ENCODE data around the gene NEK1. TPM values are rescaled to one million over a fixed set of nuclear protein-coding genes. Genes with fewer than 3 reads are reported as not detected.

Gene NEK1
- polyA plus RNA-seq, 1 donor (not counting 4 experiments of a cell fraction or from before 2014, with no cell fraction given), result 7.8 TPM

- no peak for TF ChIP-seq EZH2 (IDR thresholded peaks at IDR 0.05; ENCODE audit: low read length)
- no peaks in the 10 kb centered on the region for H3K9me3 ChIP-seq (ENCODE audit: control insufficient read depth, low read depth, low read length)
- H3K79me2 ChIP-seq (ENCODE audit: control insufficient read depth, insufficient read depth, low read length), result no peaks in the 10 kb centered on the region
- H2AFZ ChIP-seq (ENCODE audit: control insufficient read depth, low read length), result no peak overlapping the region
- H3K9ac ChIP-seq (ENCODE audit: control insufficient read depth, extremely low read depth, insufficient read depth, low read length), result no peak overlapping the region
- no peaks in the 10 kb centered on the region for H3K9me1 ChIP-seq (ENCODE audit: control insufficient read depth, extremely low read depth, insufficient read depth, low read length)
- H3K4me2 ChIP-seq (ENCODE audit: control insufficient read depth, extremely low read depth, insufficient read depth, low read depth, low read length), result no peak overlapping the region
- no peaks in the 10 kb centered on the region for H3K27me3 ChIP-seq (ENCODE audit: control insufficient read depth, extremely low read depth, insufficient read depth, low read length)
- DNase-seq (ENCODE audit: low read depth, low spot score), result no peak
- no peak overlapping the region for H3K27ac ChIP-seq (ENCODE audit: control insufficient read depth, insufficient read depth, low read length)
- no peaks in the 10 kb centered on the region for H4K20me1 ChIP-seq (ENCODE audit: control insufficient read depth, extremely low read depth, insufficient read depth, low read length)
- H3K4me3 ChIP-seq (ENCODE audit: control insufficient read depth in 2 of 3, extremely low read depth in 1 of 3, insufficient read depth in 2 of 3, low read depth in 1 of 3, low read length in 3 of 3), result no peak overlapping the region
- no peaks in the 10 kb centered on the region for H3K36me3 ChIP-seq (ENCODE audit: control insufficient read depth in 2 of 2, extremely low read depth in 1 of 2, insufficient read depth in 2 of 2, low read length in 2 of 2)
- H3K4me1 ChIP-seq (ENCODE audit: control insufficient read depth, extremely low read depth, insufficient read depth, low read length), result peaks cover 7% of the 10 kb centered on the region
- FAIRE-seq, result peak; percentile 77
- dilution Hi-C loops (cut with MboI; ENCODE audit: extremely low pct_ligation_motif_present, low sequenced_read_pairs), result no loop called here
These were observed 252.4 kb downstream of the NEK1 start for GRCh38 chr4:169359961-169360360.

- Histone ChIP-seq H3K9ac (ENCODE audit: control insufficient read depth, extremely low read depth, insufficient read depth, low read length) (no peak overlapping the region), H3K9me3 (ENCODE audit: control insufficient read depth, low read depth, low read length) (no peaks in the 10 kb centered on the region), H3K9me1 (ENCODE audit: control insufficient read depth, extremely low read depth, insufficient read depth, low read length) (no peaks in the 10 kb centered on the region), H3K36me3 (ENCODE audit: control insufficient read depth in 2 of 2, extremely low read depth in 1 of 2, insufficient read depth in 2 of 2, low read length in 2 of 2) (no peaks in the 10 kb centered on the region), H3K4me1 (ENCODE audit: control insufficient read depth, extremely low read depth, insufficient read depth, low read length) (no peaks in the 10 kb centered on the region), H3K27ac (ENCODE audit: control insufficient read depth, insufficient read depth, low read length) (no peak overlapping the region), H3K4me2 (ENCODE audit: control insufficient read depth, extremely low read depth, insufficient read depth, low read depth, low read length) (no peak overlapping the region), H2AFZ (ENCODE audit: control insufficient read depth, low read length) (no peak overlapping the region), H3K27me3 (ENCODE audit: control insufficient read depth, extremely low read depth, insufficient read depth, low read length) (no peaks in the 10 kb centered on the region), H3K79me2 (ENCODE audit: control insufficient read depth, insufficient read depth, low read length) (no peaks in the 10 kb centered on the region), H3K4me3 (ENCODE audit: control insufficient read depth in 2 of 3, extremely low read depth in 1 of 3, insufficient read depth in 2 of 3, low read depth in 1 of 3, low read length in 3 of 3) (no peak overlapping the region), H4K20me1 (ENCODE audit: control insufficient read depth, extremely low read depth, insufficient read depth, low read length) (no peaks in the 10 kb centered on the region)
- dilution Hi-C loops (cut with MboI; ENCODE audit: extremely low pct_ligation_motif_present, low sequenced_read_pairs), result no loop called here
- DNase-seq (ENCODE audit: low read depth, low spot score), result no peak
- no peak for TF ChIP-seq CTCF (optimal IDR thresholded peaks at IDR 0.05 in 1 of 3, IDR thresholded peaks at IDR 0.05 in 1 of 3, conservative IDR thresholded peaks at IDR 0.05 in 1 of 3; ENCODE audit: extremely low read depth in 1 of 3, insufficient read depth in 2 of 3, low read length in 3 of 3)
- no peak for TF ChIP-seq EZH2 (IDR thresholded peaks at IDR 0.05; ENCODE audit: low read length)
- FAIRE-seq, result no peak
These were observed 260.0 kb downstream of the NEK1 start for GRCh38 chr4:169352360-169352759.

DNA sequence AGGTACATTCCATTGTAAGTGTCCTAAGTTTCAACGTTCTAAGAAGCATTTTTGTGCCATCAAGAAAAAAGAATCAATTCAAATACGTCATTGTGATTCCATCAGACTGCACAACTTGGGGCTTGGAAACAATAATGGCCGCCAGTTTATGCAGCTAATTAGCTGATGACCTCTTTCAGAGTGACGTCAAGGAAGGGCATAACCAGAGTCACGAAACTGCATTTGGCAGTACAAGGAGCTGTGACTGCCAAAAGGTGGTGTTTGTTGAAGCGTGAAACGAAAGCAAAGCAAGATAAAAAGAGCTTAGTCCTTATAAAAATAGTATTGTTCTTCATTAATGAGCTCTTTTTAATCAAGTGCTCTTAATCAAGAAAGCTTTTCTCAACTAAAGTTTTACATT lies 260.5 kb downstream of the NEK1 start:
- Histone ChIP-seq H3K9me1 (ENCODE audit: control insufficient read depth, extremely low read depth, insufficient read depth, low read length) (no peaks in the 10 kb centered on the region), H3K4me2 (ENCODE audit: control insufficient read depth, extremely low read depth, insufficient read depth, low read depth, low read length) (peak overlapping the region; percentile 28), H3K9ac (ENCODE audit: control insufficient read depth, extremely low read depth, insufficient read depth, low read length) (no peak overlapping the region), H2AFZ (ENCODE audit: control insufficient read depth, low read length) (peak overlapping the region; percentile 55), H3K27ac (ENCODE audit: control insufficient read depth, insufficient read depth, low read length) (no peak overlapping the region), H3K27me3 (ENCODE audit: control insufficient read depth, extremely low read depth, insufficient read depth, low read length) (no peaks in the 10 kb centered on the region), H3K4me3 (ENCODE audit: control insufficient read depth in 2 of 3, extremely low read depth in 1 of 3, insufficient read depth in 2 of 3, low read depth in 1 of 3, low read length in 3 of 3) (no peak overlapping the region), H3K36me3 (ENCODE audit: control insufficient read depth in 2 of 2, extremely low read depth in 1 of 2, insufficient read depth in 2 of 2, low read length in 2 of 2) (no peaks in the 10 kb centered on the region), H3K79me2 (ENCODE audit: control insufficient read depth, insufficient read depth, low read length) (no peaks in the 10 kb centered on the region), H4K20me1 (ENCODE audit: control insufficient read depth, extremely low read depth, insufficient read depth, low read length) (no peaks in the 10 kb centered on the region), H3K4me1 (ENCODE audit: control insufficient read depth, extremely low read depth, insufficient read depth, low read length) (no peaks in the 10 kb centered on the region), H3K9me3 (ENCODE audit: control insufficient read depth, low read depth, low read length) (no peaks in the 10 kb centered on the region)
- FAIRE-seq (peak; percentile 36), DNase-seq (ENCODE audit: low read depth, low spot score) (no peak)
- TF ChIP-seq EZH2 (IDR thresholded peaks at IDR 0.05; ENCODE audit: low read length) (no peak), CTCF (optimal IDR thresholded peaks at IDR 0.05 in 1 of 3, IDR thresholded peaks at IDR 0.05 in 1 of 3, conservative IDR thresholded peaks at IDR 0.05 in 1 of 3; ENCODE audit: extremely low read depth in 1 of 3, insufficient read depth in 2 of 3, low read length in 3 of 3) (no peak)
- dilution Hi-C loops (cut with MboI; ENCODE audit: extremely low pct_ligation_motif_present, low sequenced_read_pairs), result no loop called here

All from keratinocyte (primary cell).